Esophagus muscularis mucosa (tissue), 3 donors: ENCODE measurements around the gene PCCB.

Experiments used
- POLR2A ChIP-seq: fragments of 450-650 bp; IDR thresholded peaks from one replicate; pipeline ENCODE4 v1.6.1; 2017; ENCODE audit warnings: antibody characterized with exemption, moderate library complexity, mild to moderate bottlenecking, low read depth
- TF ChIP-seq, protein P1 (sequence below), 3 experiments: fragments of 200-600 bp in 2 of 3; fragments of 450-650 bp in 1 of 3; sonication (generic) in 2 of 3; IDR thresholded peaks; one replicate each; pipeline ENCODE4 v1.5.1; 2017 to 2019; ENCODE audit warnings: antibody characterized with exemption in 3 of 3, mild to moderate bottlenecking in 2 of 3, moderate library complexity in 1 of 3

DNA sequence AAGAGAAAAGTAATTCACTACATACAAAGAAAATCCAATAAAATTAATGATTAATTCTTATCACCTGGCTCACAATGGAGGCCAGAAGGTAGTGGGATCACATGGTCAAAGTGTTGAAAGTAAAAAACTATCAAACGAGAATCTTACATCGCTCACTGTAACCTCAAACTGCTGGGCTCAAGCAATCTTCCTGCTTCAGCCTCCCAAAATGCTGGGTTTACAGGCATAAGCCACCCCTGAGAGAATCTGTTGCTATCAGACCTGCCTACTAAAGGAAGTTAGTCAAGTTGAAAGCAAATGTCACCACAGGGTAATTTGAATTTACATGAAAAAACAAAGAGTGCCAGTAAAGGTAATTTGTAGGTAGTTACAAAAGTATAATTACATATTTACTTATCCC is 103.3 kb downstream of the PCCB start:
- no peak for TF ChIP-seq POLR2A
- TF ChIP-seq, protein P1, sequence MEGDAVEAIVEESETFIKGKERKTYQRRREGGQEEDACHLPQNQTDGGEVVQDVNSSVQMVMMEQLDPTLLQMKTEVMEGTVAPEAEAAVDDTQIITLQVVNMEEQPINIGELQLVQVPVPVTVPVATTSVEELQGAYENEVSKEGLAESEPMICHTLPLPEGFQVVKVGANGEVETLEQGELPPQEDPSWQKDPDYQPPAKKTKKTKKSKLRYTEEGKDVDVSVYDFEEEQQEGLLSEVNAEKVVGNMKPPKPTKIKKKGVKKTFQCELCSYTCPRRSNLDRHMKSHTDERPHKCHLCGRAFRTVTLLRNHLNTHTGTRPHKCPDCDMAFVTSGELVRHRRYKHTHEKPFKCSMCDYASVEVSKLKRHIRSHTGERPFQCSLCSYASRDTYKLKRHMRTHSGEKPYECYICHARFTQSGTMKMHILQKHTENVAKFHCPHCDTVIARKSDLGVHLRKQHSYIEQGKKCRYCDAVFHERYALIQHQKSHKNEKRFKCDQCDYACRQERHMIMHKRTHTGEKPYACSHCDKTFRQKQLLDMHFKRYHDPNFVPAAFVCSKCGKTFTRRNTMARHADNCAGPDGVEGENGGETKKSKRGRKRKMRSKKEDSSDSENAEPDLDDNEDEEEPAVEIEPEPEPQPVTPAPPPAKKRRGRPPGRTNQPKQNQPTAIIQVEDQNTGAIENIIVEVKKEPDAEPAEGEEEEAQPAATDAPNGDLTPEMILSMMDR (IDR thresholded peaks at IDR 0.05): no peak
